ENCODE data around the gene DDX43.
"Not testable (repeated sequence)": the region's sequence is repeated elsewhere in the genome, so short reads cannot be mapped to it uniquely, and the experiment has no call there.

The DDX43 gene

GRCh38 chr6:73388433-73388799 is 6.2 kb upstream of the DDX43 start:
- DNase-seq (ENCODE audit: low spot score), result no peak
- peak; percentile 17 for ATAC-seq (ENCODE audit: low read depth)
- H3K4me1 ChIP-seq (ENCODE audit: insufficient read depth, poor library complexity, severe bottlenecking), result peaks cover 6% of the 10 kb centered on the region
- no peaks in the 10 kb centered on the region for H3K9me3 ChIP-seq (ENCODE audit: severe bottlenecking)
- no peak for TF ChIP-seq CTCF (IDR thresholded peaks at IDR 0.05; ENCODE audit: poor library complexity, severe bottlenecking)
- no peaks in the 10 kb centered on the region for H3K27me3 ChIP-seq (ENCODE audit: insufficient read depth, poor library complexity, severe bottlenecking)
- H3K4me3 ChIP-seq (ENCODE audit: severe bottlenecking), result peak overlapping the region; percentile 45
- no peaks in the 10 kb centered on the region for H3K36me3 ChIP-seq (ENCODE audit: low read depth)
- peak overlapping the region; percentile 77 for H3K27ac ChIP-seq (ENCODE audit: poor library complexity, severe bottlenecking)

- TF ChIP-seq CTCF (IDR thresholded peaks at IDR 0.05; ENCODE audit: poor library complexity, severe bottlenecking), result peak; percentile 90
- H3K27ac ChIP-seq (ENCODE audit: poor library complexity, severe bottlenecking), result peak overlapping the region; percentile 77
- H3K4me3 ChIP-seq (ENCODE audit: severe bottlenecking), result peak overlapping the region; percentile 45
Measured at GRCh38 chr6:73388800-73389512, 5.7 kb upstream of the DDX43 start.

GRCh38 chr6:73389854-73390253 is 4.8 kb upstream of the DDX43 start:
- DNase-seq (ENCODE audit: low spot score), result no peak
- no peak for TF ChIP-seq CTCF (IDR thresholded peaks at IDR 0.05; ENCODE audit: poor library complexity, severe bottlenecking)
- ATAC-seq (ENCODE audit: low read depth), result no peak
- Histone ChIP-seq H3K36me3 (ENCODE audit: low read depth) (no peaks in the 10 kb centered on the region), H3K4me3 (ENCODE audit: severe bottlenecking) (no peak overlapping the region), H3K27ac (ENCODE audit: poor library complexity, severe bottlenecking) (peak overlapping the region; percentile 77), H3K4me1 (ENCODE audit: insufficient read depth, poor library complexity, severe bottlenecking) (peaks cover 6% of the 10 kb centered on the region), H3K9me3 (ENCODE audit: severe bottlenecking) (no peaks in the 10 kb centered on the region), H3K27me3 (ENCODE audit: insufficient read depth, poor library complexity, severe bottlenecking) (no peaks in the 10 kb centered on the region)

More at GRCh38 chr6:73388800-73389512, 5.7 kb upstream of the DDX43 start:
- peak; percentile 82 for DNase-seq (ENCODE audit: low spot score)
- ATAC-seq (ENCODE audit: low read depth), result peak; percentile 84
- no peaks in the 10 kb centered on the region for H3K36me3 ChIP-seq (ENCODE audit: low read depth)
- H3K9me3 ChIP-seq (ENCODE audit: severe bottlenecking), result no peaks in the 10 kb centered on the region
- peaks cover 6% of the 10 kb centered on the region for H3K4me1 ChIP-seq (ENCODE audit: insufficient read depth, poor library complexity, severe bottlenecking)
- H3K27me3 ChIP-seq (ENCODE audit: insufficient read depth, poor library complexity, severe bottlenecking), result no peaks in the 10 kb centered on the region

- Histone ChIP-seq H3K36me3 (ENCODE audit: low read depth) (no peaks in the 10 kb centered on the region), H3K27ac (ENCODE audit: poor library complexity, severe bottlenecking) (no peak overlapping the region), H3K9me3 (ENCODE audit: severe bottlenecking) (no peaks in the 10 kb centered on the region), H3K4me3 (ENCODE audit: severe bottlenecking) (no peak overlapping the region), H3K27me3 (ENCODE audit: insufficient read depth, poor library complexity, severe bottlenecking) (no peaks in the 10 kb centered on the region), H3K4me1 (ENCODE audit: insufficient read depth, poor library complexity, severe bottlenecking) (peaks cover 6% of the 10 kb centered on the region)
- ATAC-seq (ENCODE audit: low read depth), result no peak
- no peak for DNase-seq (ENCODE audit: low spot score)
- no peak for TF ChIP-seq CTCF (IDR thresholded peaks at IDR 0.05; ENCODE audit: poor library complexity, severe bottlenecking)
Measured at GRCh38 chr6:73391675-73392074, 3.0 kb upstream of the DDX43 start.

GRCh38 chr6:73392188-73392587 is 2.4 kb upstream of the DDX43 start:
- not testable (repeated sequence) for ATAC-seq (ENCODE audit: low read depth); H3K27ac ChIP-seq (ENCODE audit: poor library complexity, severe bottlenecking); H3K36me3 ChIP-seq (ENCODE audit: low read depth); H3K27me3 ChIP-seq (ENCODE audit: insufficient read depth, poor library complexity, severe bottlenecking); H3K9me3 ChIP-seq (ENCODE audit: severe bottlenecking); H3K4me3 ChIP-seq (ENCODE audit: severe bottlenecking); DNase-seq (ENCODE audit: low spot score); H3K4me1 ChIP-seq (ENCODE audit: insufficient read depth, poor library complexity, severe bottlenecking)

Measured in RWPE2 (cell line).